HG03378 (cell line): Measurements from ENCODE around the gene MTHFD1L.

Experiments
- ATAC-seq: cut with Tn5 transposase; IDR thresholded peaks from one replicate; pipeline ENCODE4 v1.9.1; 2021; ENCODE audit warnings: mild to moderate bottlenecking, moderate library complexity; ENCODE audit not compliant: unreplicated experiment

The MTHFD1L gene

GRCh38 chr6:151088963-151089362, 223.5 kb downstream of the MTHFD1L start:
- no peak for ATAC-seq

DNA sequence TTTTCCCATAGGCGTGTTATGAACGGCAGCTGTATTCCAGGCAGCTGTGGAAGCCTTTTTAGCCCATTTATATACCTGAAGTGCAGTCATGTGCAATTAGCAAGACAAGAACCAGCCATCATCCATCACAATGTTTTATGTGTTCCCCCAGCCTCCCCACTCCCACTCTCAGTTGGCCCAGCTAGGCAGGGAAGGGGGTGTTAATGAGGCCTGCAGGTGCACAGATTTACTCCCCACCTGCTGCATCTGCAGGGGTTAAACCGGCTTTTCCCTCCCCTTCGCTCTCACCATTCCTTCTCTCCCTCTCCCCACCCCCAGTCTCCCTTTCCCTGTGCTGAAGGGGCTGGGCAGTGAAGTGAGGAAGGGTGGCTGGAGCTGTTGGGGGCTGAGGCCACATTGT, 224.5 kb downstream of the MTHFD1L start:
- ATAC-seq = no peak

- ATAC-seq = no peak
These were observed 226.1 kb downstream of the MTHFD1L start for GRCh38 chr6:151091571-151091970.

DNA sequence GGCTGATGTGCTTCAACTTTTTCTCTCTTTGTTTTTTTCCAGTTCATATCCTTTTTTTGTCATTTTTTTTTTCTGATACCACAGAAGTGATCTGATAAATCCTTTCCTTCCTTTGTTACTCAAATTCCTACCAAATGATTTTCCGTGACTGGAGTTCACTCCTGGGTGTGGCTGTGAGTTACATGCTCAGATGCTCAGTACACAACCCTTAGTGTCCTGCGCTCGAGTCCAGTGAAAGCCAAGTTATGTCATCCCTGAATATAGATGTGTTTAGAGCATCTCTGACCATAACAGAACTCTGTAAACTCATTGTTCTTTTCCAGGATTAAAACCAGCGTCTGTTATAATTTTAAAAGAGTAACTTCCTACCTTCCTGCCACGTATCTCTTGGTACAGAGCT, 227.1 kb downstream of the MTHFD1L start:
- no peak for ATAC-seq

GRCh38 chr6:151093706-151094105, 228.2 kb downstream of the MTHFD1L start:
- no peak for ATAC-seq

DNA sequence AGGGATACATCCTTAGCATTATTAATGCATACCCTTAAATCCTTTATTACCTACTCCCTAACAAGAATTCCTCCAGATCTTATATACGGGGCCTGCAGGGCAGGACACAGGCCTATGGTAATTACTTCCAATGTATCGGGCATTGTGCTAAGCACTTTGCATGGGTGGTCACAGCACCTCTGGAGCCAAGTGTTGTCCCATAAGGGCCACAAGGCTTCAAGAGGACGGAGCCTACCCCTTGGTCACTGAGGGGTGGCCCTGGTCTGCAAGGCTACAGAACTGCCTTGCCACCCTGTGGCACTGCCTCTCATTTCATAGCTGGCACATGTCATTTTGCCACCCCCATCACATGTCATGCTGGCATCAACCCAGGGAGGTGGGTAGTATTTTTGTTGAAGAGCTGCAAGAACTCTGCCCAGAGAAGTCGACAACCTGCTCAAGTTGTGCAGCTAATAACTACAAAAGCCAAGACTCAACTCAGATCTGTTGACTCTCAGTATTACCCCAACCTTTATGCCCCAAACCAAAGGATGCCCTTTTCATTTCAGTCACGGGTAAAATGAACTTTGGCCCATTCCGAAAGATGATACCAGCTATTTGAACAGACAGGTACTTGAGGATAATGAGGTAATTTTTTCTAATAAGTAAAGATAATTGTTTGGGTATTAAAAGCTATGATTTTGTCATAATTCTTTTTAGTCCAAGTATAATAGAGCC, 230.2 kb downstream of the MTHFD1L start:
- no peak for ATAC-seq

- no peak for ATAC-seq
These were observed 230.7 kb downstream of the MTHFD1L start for GRCh38 chr6:151096255-151096612.

GRCh38 chr6:151096691-151097606, 231.4 kb downstream of the MTHFD1L start:
- ATAC-seq = no peak

- ATAC-seq = no peak
These were observed 232.7 kb downstream of the MTHFD1L start for GRCh38 chr6:151098166-151098565.

DNA sequence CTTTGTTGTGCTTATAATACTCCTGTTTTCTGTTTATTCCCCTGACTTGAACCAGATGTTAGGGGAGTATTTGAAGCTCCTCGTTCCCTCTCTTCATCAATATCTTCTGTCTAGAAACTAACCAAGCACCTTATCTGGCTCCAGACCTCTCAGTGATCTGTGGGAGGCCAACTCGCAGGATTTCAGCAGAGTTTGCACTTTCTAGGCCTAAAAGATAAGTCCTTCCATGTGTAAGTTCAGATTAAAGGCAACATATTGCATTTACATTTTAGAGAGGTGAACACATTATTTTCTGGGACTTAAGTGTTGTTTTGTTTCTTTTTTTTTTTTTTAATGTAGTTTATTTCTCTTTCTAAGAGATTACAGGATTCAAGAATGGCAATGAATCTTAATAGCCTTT, 234.8 kb downstream of the MTHFD1L start:
- ATAC-seq = no peak

GRCh38 chr6:151101161-151101815, 235.8 kb downstream of the MTHFD1L start:
- no peak for ATAC-seq

- no peak for ATAC-seq
These were observed 236.6 kb downstream of the MTHFD1L start for GRCh38 chr6:151101816-151102694.

GRCh38 chr6:151103266-151103665, 237.8 kb downstream of the MTHFD1L start:
- no peak for ATAC-seq

DNA sequence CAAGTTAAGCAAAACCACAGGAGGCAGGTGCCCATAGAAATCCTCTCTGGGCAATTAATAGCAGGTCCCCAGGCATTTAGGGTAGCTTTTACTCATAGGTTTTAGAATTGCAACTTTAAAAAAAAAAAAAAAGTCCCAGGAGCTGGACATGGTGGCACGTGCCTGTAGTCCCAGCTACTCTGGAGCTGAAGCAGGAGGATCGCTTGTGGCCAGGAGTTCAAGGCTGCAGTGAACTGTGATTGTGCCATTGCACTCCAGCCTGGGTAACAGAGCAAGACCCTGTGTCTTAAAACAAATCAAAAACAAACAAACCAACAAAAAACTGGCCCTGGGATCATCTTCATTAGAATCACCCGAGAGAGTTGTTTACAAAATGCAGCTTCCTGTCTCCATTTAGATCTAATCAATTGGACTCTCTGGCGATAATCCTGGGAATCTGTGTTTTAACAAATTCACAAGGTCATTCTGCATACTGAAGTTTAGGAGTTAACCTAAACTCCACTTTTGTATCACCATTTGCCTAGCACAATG, 242.5 kb downstream of the MTHFD1L start:
- ATAC-seq = no peak

DNA sequence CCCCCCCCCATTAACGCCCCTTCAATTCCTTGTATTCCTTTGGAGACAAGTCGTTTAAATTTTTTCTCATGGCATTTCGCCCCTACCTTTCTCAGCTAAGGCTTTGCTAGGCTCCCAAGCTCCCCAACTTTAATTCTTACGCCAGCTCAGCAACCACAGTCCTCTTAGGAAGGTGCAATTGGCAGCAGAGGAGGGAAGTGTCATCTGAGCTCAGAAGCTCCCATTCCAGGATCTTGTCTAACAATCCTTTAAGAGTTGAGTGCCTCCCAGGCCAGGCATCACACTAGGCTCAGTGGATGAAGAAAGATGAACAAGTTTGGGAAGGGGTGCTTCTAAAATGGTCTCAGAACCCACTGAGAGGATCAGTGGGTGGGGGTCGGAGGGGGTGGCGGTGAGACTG, 243.0 kb downstream of the MTHFD1L start:
- ATAC-seq = no peak

DNA sequence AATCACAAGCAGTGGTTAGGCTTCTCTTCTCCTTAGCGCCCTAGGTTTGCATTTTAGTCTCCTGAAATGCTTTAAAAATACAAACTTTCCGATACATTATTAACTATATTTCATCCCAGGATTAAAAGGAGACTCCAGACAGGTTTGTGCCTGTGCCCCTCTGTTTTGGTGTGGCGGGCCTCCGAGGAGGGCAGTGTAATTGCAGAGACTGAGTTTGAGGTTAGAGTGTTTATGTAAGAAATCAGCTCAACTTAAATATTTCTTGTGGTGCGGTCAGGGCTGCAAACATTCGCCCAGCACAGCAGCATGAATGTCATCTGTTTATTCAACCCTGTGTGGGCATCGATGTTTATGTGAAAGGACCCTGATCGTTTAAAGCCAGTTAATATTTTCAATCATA, 243.9 kb downstream of the MTHFD1L start:
- no peak for ATAC-seq

GRCh38 chr6:151109869-151110575, 244.5 kb downstream of the MTHFD1L start:
- ATAC-seq = no peak

- ATAC-seq = no peak
These were observed 245.0 kb downstream of the MTHFD1L start for GRCh38 chr6:151110576-151110905.

GRCh38 chr6:151111670-151112069, 246.2 kb downstream of the MTHFD1L start:
- ATAC-seq = no peak

DNA sequence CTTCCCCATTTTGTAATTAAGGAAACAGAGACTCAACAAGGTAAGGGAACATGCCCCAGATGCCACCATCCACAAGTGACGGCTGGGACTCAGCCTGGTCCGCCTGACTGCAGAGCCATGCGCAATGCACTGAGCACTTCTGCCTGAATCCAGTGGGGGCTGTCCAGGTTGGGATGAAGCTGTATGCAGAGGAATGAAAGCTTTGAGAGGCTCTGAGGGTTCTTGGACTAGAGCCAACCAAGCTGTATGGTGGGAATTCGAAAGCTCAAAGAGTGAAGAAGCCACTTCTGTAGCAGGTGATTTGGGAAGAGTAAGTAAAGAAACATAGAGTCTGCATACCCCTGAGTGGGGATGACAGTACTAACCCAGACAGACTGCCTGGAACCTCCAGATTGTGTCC, 246.6 kb downstream of the MTHFD1L start:
- ATAC-seq = no peak
